GM21619 (cell line): ENCODE results near the gene PCDHB13.
"Not testable (repeated sequence)": the region's sequence is repeated elsewhere in the genome, so short reads cannot be mapped to it uniquely, and the experiment has no call there.

Experiments
- ATAC-seq: cut with Tn5 transposase; IDR thresholded peaks from one replicate; pipeline ENCODE4 v1.9.1; 2021; ENCODE audit not compliant: unreplicated experiment

Gene PCDHB13

GRCh38 chr5:141201126-141201525 lies 12.6 kb upstream of the PCDHB13 start:
- ATAC-seq = not testable (repeated sequence)

- ATAC-seq = not testable (repeated sequence)
These were observed 12.1 kb upstream of the PCDHB13 start for GRCh38 chr5:141201646-141202045.

- ATAC-seq = no peak
These were observed 5.2 kb upstream of the PCDHB13 start, which contains the start of gene PCDHB12 for GRCh38 chr5:141208478-141208877. TSS of gene PCDHB12 (plus strand) at chr5:141208719. CDS start at chr5:141208908, 189 bp downstream.

GRCh38 chr5:141210281-141210680 lies 3.4 kb upstream of the PCDHB13 start:
- ATAC-seq = not testable (repeated sequence)

GRCh38 chr5:141210849-141211248 lies 2.9 kb upstream of the PCDHB13 start:
- ATAC-seq = not testable (repeated sequence)

GRCh38 chr5:141214583-141214982 lies 864 bp downstream of the PCDHB13 start:
- ATAC-seq = not testable (repeated sequence)

- not testable (repeated sequence) for ATAC-seq
These were observed 1.8 kb downstream of the PCDHB13 start for GRCh38 chr5:141215504-141215903.

- not testable (repeated sequence) for ATAC-seq
These were observed 2.3 kb downstream of the PCDHB13 start for GRCh38 chr5:141216035-141216434.

- ATAC-seq = no peak
These were observed 9.5 kb downstream of the PCDHB13 start, which contains the start of gene PCDHB14 for GRCh38 chr5:141223112-141223783. TSS of gene PCDHB14 (plus strand) at chr5:141223343. CDS start at chr5:141223506, 163 bp downstream.

- ATAC-seq = not testable (repeated sequence)
These were observed 11.1 kb downstream of the PCDHB13 start for GRCh38 chr5:141224844-141225243.

GRCh38 chr5:141225421-141225820 lies 11.7 kb downstream of the PCDHB13 start:
- ATAC-seq = not testable (repeated sequence)

GRCh38 chr5:141234109-141234667 lies 20.5 kb downstream of the PCDHB13 start:
- no peak for ATAC-seq

- ATAC-seq = not testable (repeated sequence)
These were observed 22.2 kb downstream of the PCDHB13 start for GRCh38 chr5:141235922-141236321.

GRCh38 chr5:141236516-141237313 lies 23.0 kb downstream of the PCDHB13 start:
- no peak for ATAC-seq

GRCh38 chr5:141241496-141241895 lies 27.8 kb downstream of the PCDHB13 start:
- ATAC-seq = no peak

GRCh38 chr5:141245250-141245717 lies 31.6 kb downstream of the PCDHB13 start, which contains the start of gene PCDHB15:
TSS of gene PCDHB15 (plus strand) at chr5:141245395. CDS start at chr5:141245579, 184 bp downstream.
- ATAC-seq = no peak

GRCh38 chr5:141246971-141247370 lies 33.3 kb downstream of the PCDHB13 start:
- not testable (repeated sequence) for ATAC-seq

- not testable (repeated sequence) for ATAC-seq
These were observed 33.7 kb downstream of the PCDHB13 start for GRCh38 chr5:141247434-141247833.

- no peak for ATAC-seq
These were observed 36.9 kb downstream of the PCDHB13 start for GRCh38 chr5:141250576-141250975.

- ATAC-seq = no peak
These were observed 44.7 kb downstream of the PCDHB13 start for GRCh38 chr5:141258464-141258863.

GRCh38 chr5:141258948-141259347 lies 45.2 kb downstream of the PCDHB13 start:
- no peak for ATAC-seq
